Activated CD8-positive, alpha-beta memory T cell treated with anti-CD3 and anti-CD28 coated beads, Interleukin-2, amount 50 U/mL, for 1 hour (primary cell): ENCODE results near the gene ARFGEF3.
"Not testable (repeated sequence)": the region's sequence is repeated elsewhere in the genome, so short reads cannot be mapped to it uniquely, and the experiment has no call there.

Experiments
- DNase-seq: peaks from one replicate; pipeline ENCODE4 v3.0.0-alpha.2; 2020; ENCODE audit errors: extremely low read depth

ARFGEF3 gene

DNA sequence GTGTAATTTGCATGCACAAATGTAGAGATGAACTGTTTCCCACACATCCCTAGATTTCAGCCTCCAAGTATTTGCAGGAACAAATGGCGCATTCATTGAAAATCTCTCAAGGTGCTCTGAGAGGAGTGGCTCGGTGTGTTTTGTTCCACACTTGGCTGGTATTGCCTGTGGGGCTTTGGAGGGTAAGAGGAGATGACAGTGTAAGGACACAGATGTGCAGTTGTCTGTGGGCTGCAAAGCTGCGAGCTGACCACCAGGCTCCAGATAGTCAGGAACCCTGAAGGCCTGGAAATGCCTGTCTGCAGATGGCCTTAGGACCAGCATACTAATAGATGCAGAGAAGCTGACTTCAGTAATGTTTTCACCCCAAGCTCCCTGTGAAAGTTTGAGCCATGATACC is 114.2 kb downstream of the ARFGEF3 start:
- no peak for DNase-seq

- no peak for DNase-seq
Measured at GRCh38 chr6:138277835-138278234, 116.1 kb downstream of the ARFGEF3 start.

DNA sequence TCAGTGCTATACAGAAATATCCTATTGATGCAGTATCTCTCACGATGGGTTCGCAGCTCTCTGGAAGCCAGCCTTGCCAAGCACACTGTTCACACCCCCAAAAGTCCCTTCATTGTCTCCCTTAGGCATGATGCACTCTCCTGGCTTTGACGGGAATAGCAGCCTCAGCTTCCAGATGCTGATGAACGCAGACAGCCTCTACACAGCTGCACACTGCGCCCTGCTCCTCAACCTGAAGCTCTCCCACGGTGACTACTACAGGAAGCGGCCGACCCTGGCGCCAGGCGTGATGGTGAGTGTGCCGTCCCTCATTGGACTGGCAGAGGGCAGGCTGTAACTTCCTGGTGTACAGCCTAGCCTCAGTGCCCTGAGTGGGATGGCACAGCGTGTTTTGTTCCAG is 116.6 kb downstream of the ARFGEF3 start:
- DNase-seq: no peak

DNA sequence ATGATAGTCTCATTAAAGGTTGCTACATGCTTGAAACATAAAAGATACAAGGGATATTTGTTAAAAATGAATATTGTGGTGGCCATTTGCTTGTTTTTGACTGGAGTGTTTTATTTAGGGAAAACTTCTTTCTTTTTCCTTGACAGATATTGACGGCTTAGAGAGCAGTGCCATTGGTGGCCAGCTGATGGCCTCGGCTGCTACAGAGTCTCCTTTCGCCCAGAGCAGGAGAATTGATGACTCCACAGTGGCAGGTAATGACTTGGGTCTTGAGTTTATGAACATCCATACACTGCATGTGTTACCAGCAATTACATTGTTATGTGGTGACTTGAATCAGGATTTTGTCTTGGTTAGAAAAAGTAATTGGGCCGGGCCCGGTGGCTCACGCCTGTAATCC is 124.1 kb downstream of the ARFGEF3 start:
- DNase-seq: no peak

DNA sequence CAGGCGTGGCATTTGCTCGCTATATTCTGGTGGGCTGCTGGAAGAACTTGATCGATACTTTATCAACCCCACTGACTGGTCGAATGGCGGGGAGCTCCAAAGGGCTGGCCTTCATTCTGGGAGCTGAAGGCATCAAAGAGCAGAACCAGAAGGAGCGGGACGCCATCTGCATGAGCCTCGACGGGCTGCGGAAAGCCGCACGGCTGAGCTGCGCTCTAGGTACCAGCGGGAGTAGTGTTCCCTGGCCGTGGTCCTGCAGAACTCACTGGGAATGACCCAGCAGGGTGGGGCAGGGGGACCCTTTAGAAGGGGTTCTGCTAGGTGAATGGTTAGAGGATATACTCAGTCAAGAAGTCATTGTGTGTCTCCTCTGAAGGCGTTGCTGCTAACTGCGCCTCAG is 125.0 kb downstream of the ARFGEF3 start:
- DNase-seq: no peak

GRCh38 chr6:138287144-138287955 is 125.6 kb downstream of the ARFGEF3 start:
- DNase-seq: peak; percentile 4

GRCh38 chr6:138288428-138289085 is 126.8 kb downstream of the ARFGEF3 start:
- not testable (repeated sequence) for DNase-seq

GRCh38 chr6:138289739-138290138 is 128.0 kb downstream of the ARFGEF3 start:
- DNase-seq: no peak

DNA sequence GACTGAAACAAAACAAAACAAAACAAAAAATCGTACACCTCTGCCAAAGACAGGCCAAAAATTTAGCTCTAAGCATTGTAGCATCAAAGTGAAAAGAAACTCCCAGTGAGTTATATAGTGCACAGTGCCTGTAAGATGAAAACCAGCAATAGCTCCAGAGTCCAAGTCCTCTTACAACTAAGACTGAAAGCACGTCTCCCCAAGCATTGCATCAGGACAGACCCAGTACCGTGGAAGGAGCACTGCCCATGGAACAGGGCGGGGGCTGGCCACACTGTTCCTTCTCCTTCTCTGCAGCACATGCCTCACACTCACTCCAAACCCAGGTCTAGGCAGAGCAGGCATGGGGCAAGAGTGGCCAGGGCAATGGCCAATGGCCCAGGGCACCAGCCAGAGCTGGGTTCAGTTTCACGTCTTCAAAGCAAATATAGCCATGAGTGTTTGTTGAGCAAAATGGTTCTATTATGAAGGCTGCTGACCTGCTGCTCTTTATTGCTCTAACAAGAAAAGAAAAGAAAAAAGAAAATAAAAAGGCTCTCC is 128.8 kb downstream of the ARFGEF3 start:
- no peak for DNase-seq

- no peak for DNase-seq
Measured at GRCh38 chr6:138291036-138291848, 129.5 kb downstream of the ARFGEF3 start.

DNA sequence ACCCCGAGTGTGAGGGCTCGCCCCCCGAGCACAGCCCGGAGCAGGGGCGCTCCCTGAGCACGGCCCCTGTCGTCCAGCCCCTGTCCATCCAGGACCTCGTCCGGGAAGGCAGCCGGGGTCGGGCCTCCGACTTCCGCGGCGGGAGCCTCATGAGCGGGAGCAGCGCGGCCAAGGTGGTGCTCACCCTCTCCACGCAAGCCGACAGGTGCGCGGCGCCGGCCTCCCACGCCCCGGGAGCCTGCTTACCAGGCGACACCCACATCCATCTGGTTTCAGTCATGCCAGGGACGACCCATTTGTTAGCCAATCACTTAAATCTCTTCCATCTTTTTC is 130.1 kb downstream of the ARFGEF3 start:
- no peak for DNase-seq

DNA sequence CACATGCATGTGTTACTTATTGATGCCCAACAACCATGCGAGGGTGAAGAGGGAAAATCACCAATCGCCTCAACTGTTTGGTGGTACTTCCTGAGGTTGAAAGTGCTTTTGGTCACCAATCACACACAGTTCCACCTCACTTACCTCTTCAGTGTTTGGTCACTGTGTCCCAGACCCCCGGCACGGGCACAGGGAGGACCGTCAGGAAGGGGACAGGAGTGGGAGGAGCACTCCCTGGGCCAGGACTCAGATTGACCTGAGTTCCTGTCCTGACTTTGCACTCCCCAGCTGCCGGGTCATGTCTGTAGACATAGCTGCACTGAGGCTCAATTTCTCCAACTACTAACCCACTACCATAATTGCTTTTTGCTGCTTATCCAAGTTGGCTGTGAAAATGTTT is 130.7 kb downstream of the ARFGEF3 start:
- DNase-seq: no peak

DNA sequence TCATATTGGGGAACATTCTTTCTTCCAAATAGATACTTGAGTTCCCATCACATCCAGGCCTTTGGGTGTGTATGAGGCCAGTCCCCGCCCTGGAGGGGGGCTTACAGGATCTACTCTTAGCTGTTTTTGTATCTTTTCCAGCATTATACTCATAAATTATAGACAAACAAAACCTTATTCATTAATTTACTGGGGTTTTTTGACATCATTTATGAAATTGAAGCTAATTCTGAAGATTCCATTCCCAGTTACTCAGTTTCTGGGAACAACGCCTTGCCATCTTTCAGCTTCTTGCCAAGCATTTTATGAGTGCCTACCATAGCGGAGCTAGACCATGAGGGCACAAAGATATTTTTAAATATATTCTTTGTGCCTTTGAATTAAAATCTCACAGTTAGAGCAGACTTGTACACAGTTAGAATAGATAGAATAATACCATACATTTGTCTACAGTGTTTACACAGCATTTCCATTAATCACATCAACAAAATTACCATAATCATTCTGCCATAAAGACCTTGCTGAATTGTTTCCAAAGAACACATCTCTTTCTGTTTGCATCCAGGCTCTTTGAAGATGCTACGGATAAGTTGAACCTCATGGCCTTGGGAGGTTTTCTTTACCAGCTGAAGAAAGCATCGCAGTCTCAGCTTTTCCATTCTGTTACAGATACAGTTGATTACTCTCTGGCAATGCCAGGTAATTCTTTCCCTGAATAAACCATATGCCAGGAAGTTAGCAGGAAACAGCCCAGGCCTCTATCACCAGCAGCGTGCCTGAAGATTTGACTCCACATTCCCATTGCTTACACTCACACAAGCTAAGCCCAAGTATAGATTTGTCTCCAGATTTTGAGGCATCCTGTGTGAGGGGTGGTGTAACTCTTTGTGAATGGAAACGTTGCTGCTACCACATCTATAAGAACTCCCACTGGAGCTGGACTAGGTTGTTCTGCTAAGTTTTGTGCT is 132.0 kb downstream of the ARFGEF3 start:
- DNase-seq: no peak

GRCh38 chr6:138296381-138296780 is 134.6 kb downstream of the ARFGEF3 start:
- DNase-seq: no peak

- no peak for DNase-seq
Measured at GRCh38 chr6:138296786-138297185, 135.0 kb downstream of the ARFGEF3 start.

DNA sequence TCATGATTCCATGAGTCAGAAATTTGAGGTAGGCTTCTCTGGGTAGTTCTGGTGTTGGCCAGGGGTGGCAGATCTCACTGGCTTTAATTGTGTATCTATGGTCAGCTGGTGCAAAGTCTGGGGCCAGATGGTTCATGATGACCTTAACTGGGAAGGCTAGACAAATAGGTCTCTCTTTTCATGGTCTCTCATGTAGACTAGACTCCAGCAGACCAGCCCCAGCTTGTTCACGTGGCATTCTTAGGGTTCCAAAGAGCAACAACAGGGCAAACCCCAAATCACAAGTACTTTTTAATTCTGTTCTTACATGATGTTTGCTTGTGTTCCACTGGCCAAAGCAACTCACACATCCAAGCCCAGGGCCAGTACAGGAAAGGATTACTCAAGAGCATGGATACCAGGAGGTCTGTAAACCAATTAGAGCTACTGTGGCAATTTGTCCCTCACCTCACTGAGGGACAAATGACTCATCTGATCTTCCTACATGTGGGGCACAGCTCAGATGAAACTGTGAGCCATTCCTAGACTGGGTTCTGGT is 136.1 kb downstream of the ARFGEF3 start:
- DNase-seq: no peak

DNA sequence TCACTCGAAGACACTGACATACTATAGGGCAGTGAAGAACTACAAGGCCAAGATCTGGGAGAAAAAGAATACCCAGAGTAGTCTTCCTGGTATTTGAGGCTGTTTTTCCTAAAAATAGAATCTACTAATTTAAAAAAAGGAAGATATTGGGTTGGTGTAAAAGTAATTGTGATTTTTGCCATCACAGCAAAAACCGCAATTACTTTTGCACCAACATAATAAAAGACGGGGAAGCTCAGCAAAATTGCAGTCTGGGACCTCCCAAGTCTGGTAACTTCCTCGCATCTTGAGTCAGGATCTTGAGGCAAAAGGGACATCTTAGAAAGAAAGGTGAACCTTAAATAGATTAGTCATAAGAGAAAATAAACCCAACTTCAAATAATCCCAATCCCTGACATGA is 138.7 kb downstream of the ARFGEF3 start:
- no peak for DNase-seq

- DNase-seq: no peak
Measured at GRCh38 chr6:138302554-138302953, 140.8 kb downstream of the ARFGEF3 start.

GRCh38 chr6:138307352-138307751 is 145.6 kb downstream of the ARFGEF3 start:
- no peak for DNase-seq

DNA sequence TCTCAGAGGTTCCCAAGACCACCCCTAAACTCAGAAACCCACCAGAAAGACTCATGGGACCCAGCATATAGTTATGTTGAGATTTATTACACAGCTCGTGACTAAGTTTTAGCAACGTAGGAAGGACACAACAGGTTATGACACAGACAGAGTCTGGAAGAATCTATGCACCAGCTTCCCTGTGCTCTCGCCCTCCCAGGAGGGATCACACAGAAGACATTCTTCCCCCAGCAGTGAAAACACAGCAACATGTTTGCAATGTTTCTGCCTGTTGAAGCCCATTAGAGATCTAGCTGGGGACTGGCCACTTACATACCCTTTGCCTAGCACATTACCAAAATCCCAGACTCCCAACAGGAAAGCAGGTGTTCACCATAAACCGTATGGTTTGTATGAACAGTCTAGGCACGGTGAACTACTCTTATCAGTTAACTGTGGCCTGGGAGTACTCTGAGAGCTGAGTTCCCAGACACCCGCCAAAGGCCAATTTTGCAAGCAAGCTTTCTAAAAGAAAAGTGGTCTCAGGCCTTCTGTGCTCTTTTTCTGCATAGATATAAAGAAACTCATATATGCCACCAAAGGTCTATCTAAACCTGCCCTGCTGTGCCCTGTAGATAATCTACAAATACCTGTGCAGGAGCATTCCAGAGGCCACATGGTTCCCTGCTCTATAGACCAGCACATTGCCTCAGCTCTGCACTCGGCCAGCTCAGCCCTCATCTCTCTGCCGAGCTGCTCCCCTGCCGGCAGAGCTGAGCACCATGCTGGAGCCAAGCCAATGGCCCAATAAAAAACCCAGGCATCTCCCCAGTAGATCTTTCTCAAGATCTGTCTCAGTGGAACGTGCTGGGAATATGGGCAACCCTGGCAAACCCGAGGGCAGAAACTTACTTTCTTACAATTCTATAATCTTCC is 146.3 kb downstream of the ARFGEF3 start:
- DNase-seq: no peak
